Liver (tissue), 9 donors: ENCODE results near the gene GARIN5A. TPM values are rescaled to one million over a fixed set of nuclear protein-coding genes. Genes with fewer than 3 reads are reported as not detected.

ENCODE experiments used
- DNase-seq: peaks from one replicate; pipeline ENCODE4 v3.0.0-alpha.2; 2017; ENCODE audit warnings: low spot score
- H3K27ac ChIP-seq, 2 donors: one replicate each; pipeline ENCODE4 v1.7.0; 2013; ENCODE audit warnings: inconsistent platforms in 2 of 2, low read length in 2 of 2, control low read depth in 1 of 2, low read depth in 1 of 2, mild to moderate bottlenecking in 1 of 2
- H3K27me3 ChIP-seq, 4 donors: one replicate each; pipeline versions ENCODE4 v1.6.1 to v1.7.0; 2013; ENCODE audit warnings: low read length in 3 of 4, inconsistent platforms in 1 of 4, mild to moderate bottlenecking in 1 of 4, moderate library complexity in 1 of 4; ENCODE audit not compliant: control insufficient read depth in 4 of 4, insufficient read depth in 4 of 4
- H3K36me3 ChIP-seq, 4 donors: one replicate each; pipeline versions ENCODE4 v1.6.1 to v1.7.0; 2013; ENCODE audit warnings: low read length in 3 of 4, mild to moderate bottlenecking in 3 of 4, low read depth in 1 of 4, moderate library complexity in 1 of 4; ENCODE audit not compliant: control insufficient read depth in 4 of 4, insufficient read depth in 3 of 4
- H3K4me1 ChIP-seq, 4 donors: one replicate each; pipeline versions ENCODE4 v1.6.1 to v1.7.0; 2013; ENCODE audit warnings: low read length in 3 of 4, mild to moderate bottlenecking in 3 of 4, moderate library complexity in 1 of 4; ENCODE audit not compliant: control insufficient read depth in 4 of 4, insufficient read depth in 4 of 4
- H3K4me3 ChIP-seq, 3 donors: one replicate each; pipeline versions ENCODE4 v1.6.1 to v1.7.0; 2013; ENCODE audit warnings: low read length in 3 of 3, control low read depth in 1 of 3, low read depth in 1 of 3, mild to moderate bottlenecking in 1 of 3
- H3K9ac ChIP-seq, 2 donors: one replicate each; pipeline ENCODE4 v1.7.0; 2013; ENCODE audit warnings: low read length in 2 of 2, mild to moderate bottlenecking in 2 of 2, moderate library complexity in 2 of 2, control low read depth in 1 of 2, low read depth in 1 of 2
- H3K9me3 ChIP-seq, 4 donors: one replicate each; pipeline versions ENCODE4 v1.6.1 to v1.7.0; 2013; ENCODE audit warnings: low read length in 3 of 4; ENCODE audit not compliant: control insufficient read depth in 4 of 4
- ATF3 ChIP-seq: IDR thresholded peaks from 2 replicates; pipeline ENCODE4 v1.6.1; 2016; ENCODE audit warnings: antibody characterized with exemption
- CTCF ChIP-seq: fragments of 150-350 bp; IDR thresholded peaks from 2 replicates; pipeline ENCODE4 v1.5.1; 2017; ENCODE audit warnings: improper control_type of control experiment, low read depth, low read length; ENCODE audit not compliant: missing input control
- EGR1 ChIP-seq, 2 donors: IDR thresholded peaks; 2 replicates each; pipeline ENCODE4 v1.6.1; 2016 to 2018; ENCODE audit warnings: antibody characterized with exemption in 2 of 2, low read depth in 2 of 2
- FOXA1 ChIP-seq: IDR thresholded peaks from 2 replicates; pipeline ENCODE4 v1.6.1; 2016; ENCODE audit warnings: antibody characterized with exemption
- FOXA2 ChIP-seq: IDR thresholded peaks from 2 replicates; pipeline ENCODE4 v1.6.1; 2016; ENCODE audit warnings: antibody characterized with exemption
- GABPA ChIP-seq, 2 donors: IDR thresholded peaks in 1 of 2; conservative IDR thresholded peaks in 1 of 2; 2 replicates each; pipeline ENCODE4 v1.6.1; 2016; ENCODE audit warnings: antibody characterized with exemption in 2 of 2, mild to moderate bottlenecking in 1 of 2, moderate library complexity in 1 of 2
- HNF4A ChIP-seq, 2 donors: conservative IDR thresholded peaks; 2 replicates each; pipeline ENCODE4 v1.6.1; 2016; ENCODE audit warnings: antibody characterized with exemption in 2 of 2, mild to moderate bottlenecking in 2 of 2
- HNF4G ChIP-seq: IDR thresholded peaks from 2 replicates; pipeline ENCODE4 v1.6.1; 2016; ENCODE audit warnings: antibody characterized with exemption
- RAD21 ChIP-seq, 2 donors: IDR thresholded peaks; 2 replicates each; pipeline ENCODE4 v1.6.1; 2016; ENCODE audit warnings: antibody characterized with exemption in 2 of 2, mild to moderate bottlenecking in 2 of 2
- REST ChIP-seq: IDR thresholded peaks from 2 replicates; pipeline ENCODE4 v1.6.1; 2016; ENCODE audit warnings: antibody characterized with exemption, mild to moderate bottlenecking
- RXRA ChIP-seq, 2 donors: IDR thresholded peaks; 2 replicates each; pipeline ENCODE4 v1.6.1; 2017 to 2018; ENCODE audit warnings: antibody characterized with exemption in 2 of 2, mild to moderate bottlenecking in 1 of 2
- SP1 ChIP-seq: IDR thresholded peaks from 2 replicates; pipeline ENCODE4 v1.6.1; 2018; ENCODE audit warnings: antibody characterized with exemption, mild to moderate bottlenecking
- TAF1 ChIP-seq: conservative IDR thresholded peaks from 2 replicates; pipeline ENCODE4 v1.6.1; 2016; ENCODE audit warnings: antibody characterized with exemption, mild to moderate bottlenecking
- YY1 ChIP-seq: IDR thresholded peaks from 2 replicates; pipeline ENCODE4 v1.6.1; 2016; ENCODE audit warnings: antibody characterized with exemption, mild to moderate bottlenecking
- ZBTB33 ChIP-seq: IDR thresholded peaks from 2 replicates; pipeline ENCODE4 v1.6.1; 2016; ENCODE audit warnings: antibody characterized with exemption
- WGBS: extraction: QIAGEN DNeasy Blood & Tissue Kit; methylation state at CpG from one replicate; pipeline ENCODE4 v1.1.7; 2013; 5-methylcytosine and 5-hydroxymethylcytosine counted together
- polyA plus RNA-seq, 2 donors: library from polyadenylated mRNA; stranded (reverse) in 1 of 2; unstranded in 1 of 2; fragments of 200-250 nt in 1 of 2; fragments of >200 nt in 1 of 2; fragmentation: Nextera tagmentation in 1 of 2; extraction: Ambion mirVana in 1 of 2; gene quantifications; one replicate each; pipeline versions ENCODE4 v1.2.1 to v1.2.3, GENCODE V29; 2013 to 2015
- total RNA-seq, 2 donors: library from RNA; depleted of rRNA; stranded (reverse); fragments of >200 nt; gene quantifications; one replicate each; pipeline ENCODE4 v1.2.3, GENCODE V29; 2014
- donor health status: healthy.
- donor health status: healthy.
- donor health status: healthy.
- donor health status: healthy.
- donor health status: healthy.

GARIN5A gene
- total and polyA plus RNA-seq, 4 donors: 0.42 to 1.7 (median 1.1) TPM

GRCh38 chr19:50437862-50438449 is 38.7 kb downstream of the GARIN5A start:
- Histone ChIP-seq H3K9ac (no peak overlapping the region), H3K27ac (no peak overlapping the region), H3K27me3 (peaks cover 0 to under 1% (median 0%) of the 10 kb centered on the region in 4 donors), H3K4me1 (no peaks in the 10 kb centered on the region), H3K4me3 (no peak overlapping the region), H3K9me3 (no peaks in the 10 kb centered on the region), H3K36me3 (no peaks in the 10 kb centered on the region)
- DNase-seq: no peak
- WGBS: 85% methylated on average over 5 of the region's 5 CpGs
- TF ChIP-seq ZBTB33: no peak
- no peak for TF ChIP-seq GABPA (IDR thresholded peaks at IDR 0.05 in 1 of 2, conservative IDR thresholded peaks at IDR 0.05 in 1 of 2)
- TF ChIP-seq FOXA1: no peak
- TF ChIP-seq YY1: no peak

- TF ChIP-seq ATF3 (no peak), SP1 (no peak), HNF4A (conservative IDR thresholded peaks at IDR 0.05) (no peak), CTCF (no peak), RAD21 (IDR thresholded peaks at IDR 0.05) (no peak), TAF1 (no peak), ZBTB33 (no peak), RXRA (IDR thresholded peaks at IDR 0.05) (no peak), FOXA1 (no peak), REST (no peak), FOXA2 (no peak), HNF4G (no peak), EGR1 (IDR thresholded peaks at IDR 0.05; ENCODE audit: low read depth in 2 of 2) (no peak)
- H3K9ac ChIP-seq: no peak overlapping the region
- H3K9me3 ChIP-seq: no peaks in the 10 kb centered on the region
- WGBS: 78% methylated on average over 12 of the region's 12 CpGs
- no peak overlapping the region for H3K27ac ChIP-seq
- no peaks in the 10 kb centered on the region for H3K36me3 ChIP-seq
- DNase-seq: no peak
- H3K4me3 ChIP-seq: no peak overlapping the region
- peaks cover 0 to 5% (median 0%) of the 10 kb centered on the region in 4 donors for H3K27me3 ChIP-seq
- peaks cover 2 to 9% (median 5%) of the 10 kb centered on the region in 4 donors for H3K4me1 ChIP-seq
These were observed 41.0 kb downstream of the GARIN5A start for GRCh38 chr19:50435627-50436026.
